NOMO-1 treated with dmso at 0.1 percent for 144 hours (cell line): ENCODE data around the gene ZFAND2B.
"Not testable (repeated sequence)": the region's sequence is repeated elsewhere in the genome, so short reads cannot be mapped to it uniquely, and the experiment has no call there.

Experiments used
- DNase-seq: peaks from one replicate; lab custom pipeline; 2025; ENCODE audit not compliant: unreplicated experiment; lab: John Stamatoyannopoulos, UW

Gene ZFAND2B

DNA sequence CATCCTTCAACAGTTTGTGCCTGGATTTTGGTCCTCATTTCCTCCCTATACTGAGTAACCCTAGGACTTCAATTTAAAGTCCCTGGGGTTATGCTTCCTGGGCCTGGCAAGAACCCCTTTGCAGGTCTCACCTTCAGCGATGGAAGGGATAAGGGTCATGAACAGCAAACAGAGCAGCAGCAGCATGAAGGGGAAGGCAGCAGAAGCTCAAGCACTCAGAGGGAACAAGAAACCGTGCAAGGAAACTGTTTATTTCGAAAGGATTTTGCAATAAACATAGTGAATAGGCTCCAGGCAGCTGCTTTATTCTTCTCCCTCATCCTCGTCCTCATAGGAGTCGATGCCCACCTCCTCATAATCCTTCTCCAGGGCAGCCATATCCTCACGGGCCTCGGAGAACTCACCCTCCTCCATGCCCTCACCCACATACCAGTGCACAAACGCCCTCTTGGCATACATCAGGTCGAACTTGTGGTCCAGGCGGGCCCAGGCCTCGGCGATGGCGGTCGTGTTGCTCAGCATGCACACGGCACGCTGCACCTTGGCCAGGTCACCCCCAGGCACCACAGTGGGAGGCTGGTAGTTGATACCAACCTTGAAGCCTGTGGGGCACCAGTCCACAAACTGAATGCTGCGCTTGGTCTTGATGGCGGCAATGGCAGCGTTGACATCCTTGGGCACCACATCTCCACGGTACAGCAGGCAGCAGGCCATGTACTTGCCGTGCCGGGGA is 43.6 kb downstream of the ZFAND2B start:
- peak; percentile 54 for DNase-seq

DNA sequence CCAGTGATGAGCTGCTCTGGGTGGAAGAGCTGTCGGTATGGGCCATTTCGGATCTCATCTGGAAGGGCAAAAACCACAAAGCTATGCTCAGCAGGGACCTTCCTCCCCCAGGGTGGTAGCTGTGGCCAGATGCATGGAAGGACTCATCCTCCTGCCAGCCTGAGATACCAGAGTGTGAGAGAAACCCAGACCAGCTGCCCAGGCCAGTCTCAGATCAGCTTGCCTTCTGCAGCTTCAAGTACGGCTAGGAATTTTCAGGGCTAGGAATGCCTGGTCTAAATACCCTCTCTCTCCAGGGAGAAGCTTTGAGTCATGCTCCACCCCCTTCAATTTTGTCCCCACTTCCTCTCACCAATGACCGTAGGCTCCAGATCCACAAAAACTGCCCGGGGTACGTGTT is 45.1 kb downstream of the ZFAND2B start:
- DNase-seq: no peak

DNA sequence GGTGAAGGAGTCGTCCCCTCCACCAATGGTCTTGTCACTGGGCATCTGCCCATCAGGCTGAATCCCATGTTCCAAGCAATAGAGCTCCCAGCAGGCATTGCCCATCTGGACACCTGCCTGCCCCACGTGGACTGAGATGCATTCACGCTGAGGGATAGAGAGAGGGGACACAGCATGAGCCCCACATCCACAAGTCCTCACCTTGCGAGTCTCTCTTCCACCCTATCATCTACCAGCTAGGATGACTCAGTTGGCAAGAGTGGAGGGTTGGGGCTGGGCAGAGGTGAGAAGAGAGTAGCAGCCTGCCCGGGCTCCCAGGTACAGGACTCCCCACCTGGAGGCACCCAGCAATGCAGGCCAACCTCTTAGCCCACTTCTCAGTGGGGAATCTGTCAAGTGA is 45.5 kb downstream of the ZFAND2B start:
- no peak for DNase-seq

DNA sequence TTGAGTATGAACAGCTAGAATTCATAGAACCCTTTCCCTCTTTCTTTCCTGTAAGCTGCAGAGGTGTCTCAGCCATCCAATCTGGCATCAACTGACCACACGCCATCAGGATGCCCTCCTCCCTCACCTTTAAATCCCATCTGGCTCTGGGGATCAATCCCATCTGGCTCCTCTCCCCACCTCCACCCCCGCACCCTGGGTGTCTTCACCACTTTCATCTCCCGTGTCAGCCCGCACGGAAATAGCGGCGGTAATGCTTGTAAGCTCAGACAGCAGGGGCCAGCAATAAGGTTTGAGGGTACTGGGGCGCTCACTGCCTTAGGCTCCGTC is 46.0 kb downstream of the ZFAND2B start:
- no peak for DNase-seq

DNA sequence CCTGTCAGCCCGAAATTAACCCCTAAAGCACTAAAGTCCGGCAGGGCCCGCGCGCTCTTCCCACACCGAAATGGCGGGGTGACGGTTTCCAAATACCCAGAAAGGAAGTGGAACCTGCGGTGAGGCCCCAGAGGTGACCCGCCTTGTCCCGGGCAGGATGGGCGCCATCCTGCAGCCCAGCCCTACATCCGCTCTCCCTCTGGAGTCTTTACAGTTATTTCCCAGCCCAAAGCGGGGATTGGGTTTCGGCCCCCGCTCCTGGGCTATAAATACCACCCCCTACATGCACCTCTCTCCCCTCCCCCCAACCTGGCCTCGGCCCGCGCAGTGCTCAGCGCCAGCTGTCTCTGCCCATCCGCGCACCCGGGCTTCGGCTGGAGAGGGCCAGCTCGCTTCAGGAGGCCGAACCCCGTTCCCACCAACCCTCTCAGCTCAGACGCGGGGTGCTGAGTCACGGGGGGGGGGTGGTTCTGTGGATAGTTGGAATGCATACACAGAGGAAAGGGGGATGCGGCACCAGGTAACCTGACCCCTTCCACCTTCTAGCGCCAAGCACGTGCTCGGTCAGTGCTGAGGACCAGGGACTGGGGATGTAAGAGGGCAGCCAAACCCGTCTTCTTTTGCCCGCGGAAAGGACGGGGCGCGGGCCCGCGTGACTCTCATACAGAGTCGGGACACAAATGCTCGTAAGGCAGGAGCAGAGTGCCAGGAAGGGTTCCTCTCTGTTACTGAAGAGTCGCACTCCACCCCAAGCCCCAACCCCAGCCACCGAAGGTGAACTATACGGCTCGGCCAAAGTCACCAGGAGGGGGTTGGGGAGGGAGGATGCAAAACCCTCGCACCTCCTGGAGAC is 46.5 kb downstream of the ZFAND2B start, which contains the start of gene TUBA4B:
Gene TUBA4B (plus strand): TSS at position 344 of the 853 bp plus-strand sequence. CDS start 165 bp downstream, at position 509.
- DNase-seq: peak; percentile 43

DNA sequence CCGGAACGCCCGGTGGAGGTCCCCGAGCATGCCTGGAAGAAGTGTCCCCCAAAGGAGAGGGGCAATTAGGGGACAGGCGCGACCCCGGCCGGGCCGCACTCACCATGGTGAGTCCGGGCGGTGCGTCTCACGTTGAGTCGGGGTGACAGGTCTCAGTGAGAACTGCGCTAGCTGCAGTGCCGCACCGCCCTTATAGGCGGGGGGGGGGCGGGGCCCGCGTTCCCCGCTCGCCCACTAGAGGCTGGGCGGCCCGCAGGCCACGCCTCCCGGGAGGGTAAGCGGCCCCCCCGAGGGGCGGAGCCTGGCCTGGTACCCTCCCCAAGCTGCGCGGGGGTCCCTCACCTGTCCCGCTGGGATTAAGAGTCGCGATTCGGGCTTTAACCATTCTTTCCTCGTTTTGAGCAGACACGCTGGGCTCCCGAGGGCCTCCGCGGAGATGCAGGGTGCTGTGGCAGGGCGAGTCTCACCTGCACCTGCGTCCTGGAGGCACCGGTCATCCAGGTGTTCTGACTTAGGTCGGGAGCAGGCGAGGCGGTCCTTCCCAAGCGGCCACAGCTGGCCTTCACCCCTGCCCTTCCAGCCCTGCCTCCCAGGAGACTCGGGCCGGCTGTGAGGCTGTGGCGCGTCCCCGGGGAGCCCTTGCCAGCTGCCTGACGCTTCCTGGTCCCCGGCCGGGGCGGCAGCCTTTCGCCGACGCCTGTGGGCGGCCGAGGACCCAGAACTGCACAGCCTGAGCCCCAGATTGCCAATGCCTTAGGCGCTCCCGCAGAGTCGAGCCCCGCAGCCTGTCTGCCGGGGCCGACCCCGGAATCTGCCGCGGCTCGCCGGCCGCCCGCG is 47.4 kb downstream of the ZFAND2B start, which contains the start of gene TUBA4A:
Gene TUBA4A (minus strand): TSS at position 166 of the 837 bp plus-strand sequence. CDS start 60 bp downstream, at position 106.
- peak; percentile 49 for DNase-seq

DNA sequence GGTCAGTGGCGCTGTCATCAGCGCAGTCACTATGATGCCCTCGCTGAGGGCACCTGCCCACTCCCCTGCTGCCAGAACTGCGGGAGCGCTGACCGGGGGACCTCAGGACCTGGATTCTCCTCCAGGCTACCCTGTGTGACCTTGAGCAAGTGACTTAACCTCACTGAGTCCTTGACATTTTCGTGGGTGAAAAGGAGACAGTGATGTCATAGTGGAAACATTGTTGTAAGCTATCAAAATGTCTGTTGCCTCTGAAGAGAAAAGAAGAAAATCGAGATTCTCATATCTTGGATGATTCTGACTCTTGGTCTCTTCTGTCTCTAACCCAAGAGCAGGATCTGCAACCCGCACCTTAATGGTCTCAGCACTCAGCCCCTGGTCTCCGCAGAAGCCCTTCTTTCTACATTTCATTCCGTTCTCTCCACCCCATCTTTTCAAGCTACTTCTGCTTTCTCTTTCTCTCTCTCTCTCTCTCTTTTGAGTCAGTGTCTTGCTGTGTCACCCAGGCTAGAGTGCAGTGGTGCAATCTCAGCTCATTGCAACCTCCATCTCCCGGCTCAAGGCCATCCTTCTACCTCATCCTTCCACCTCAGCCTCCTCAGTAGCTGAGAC is 48.1 kb downstream of the ZFAND2B start:
- DNase-seq: peak; percentile 68

DNA sequence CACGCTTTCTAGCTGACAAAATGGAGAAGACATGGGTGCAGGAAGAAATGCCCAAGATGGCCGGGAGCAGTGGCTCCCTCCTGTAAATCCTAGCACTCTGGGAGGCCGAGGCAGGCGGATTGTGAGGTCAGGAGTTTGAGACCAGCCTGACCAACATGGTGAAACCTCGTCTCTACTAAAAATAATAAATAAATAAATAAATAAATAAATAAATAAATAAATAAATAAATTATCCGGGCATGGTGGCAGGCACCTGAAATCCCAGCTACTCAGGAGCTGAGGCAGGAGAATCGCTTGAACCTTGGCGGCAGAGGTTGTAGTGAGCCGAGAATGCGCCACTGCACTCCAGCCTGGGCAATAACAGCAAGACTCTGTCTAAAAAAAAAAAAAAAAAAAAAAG is 52.4 kb downstream of the ZFAND2B start:
- DNase-seq: not testable (repeated sequence)
